Measurements from ENCODE around the gene CDKL1. TPM values are rescaled to one million over a fixed set of nuclear protein-coding genes. Genes with fewer than 3 reads are reported as not detected.

Gene CDKL1
- total RNA-seq, 1 experiment from 2014 or later: 5.4 TPM

- ChIA-PET CTCF (no interaction called here), POLR2A (no interaction called here)
- Mint-ChIP-seq H3K27ac (ENCODE audit: unreplicated experiment) (no peak overlapping the region), H3K9me3 (ENCODE audit: unreplicated experiment) (no peaks in the 10 kb centered on the region), H3K4me1 (ENCODE audit: low read depth, unreplicated experiment) (peaks cover 17% of the 10 kb centered on the region), H3K4me3 (ENCODE audit: unreplicated experiment) (no peak overlapping the region), H3K27me3 (ENCODE audit: insufficient read depth, unreplicated experiment) (no peaks in the 10 kb centered on the region), H3K36me3 (ENCODE audit: insufficient read depth, unreplicated experiment) (no peaks in the 10 kb centered on the region)
- Histone ChIP-seq H3K36me3 (ENCODE audit: control insufficient read depth, insufficient read depth, low read length) (no peaks in the 10 kb centered on the region), H3K4me3 (ENCODE audit: low read depth, low read length) (no peak overlapping the region), H3K27me3 (replicated peaks; ENCODE audit: control insufficient read depth, insufficient read depth, low read length) (no peaks in the 10 kb centered on the region), H3K4me1 (peaks cover 8% of the 10 kb centered on the region), H3K9me3 (no peaks in the 10 kb centered on the region)
- no TSS peak for BruUV-seq (replicated peaks)
- TF ChIP-seq CTCF (IDR thresholded peaks at IDR 0.05; ENCODE audit: insufficient read depth in 1 of 2, low read depth in 1 of 2, low read length in 1 of 2, severe bottlenecking in 1 of 2, unreplicated experiment in 1 of 2): no peak
- DNase-seq: no peak
- intact Hi-C loops (cut with micrococcal nuclease; ENCODE audit: unreplicated experiment): no loop called here
Measured at GRCh38 chr14:50345846-50346422, 50.7 kb downstream of the CDKL1 start.

GRCh38 chr14:50344876-50345563, 51.7 kb downstream of the CDKL1 start:
- ChIA-PET CTCF (no interaction called here), POLR2A (interaction anchor here (0.5 kb wide), 1 partner anchor 33 kb away, joined by 3 read pairs; the partner anchor contains the start of genes DMAC2L and L2HGDH)
- Histone ChIP-seq H3K4me3 (ENCODE audit: low read depth, low read length) (no peak overlapping the region), H3K4me1 (peaks cover 8% of the 10 kb centered on the region), H3K9me3 (no peaks in the 10 kb centered on the region), H3K36me3 (ENCODE audit: control insufficient read depth, insufficient read depth, low read length) (no peaks in the 10 kb centered on the region), H3K27me3 (replicated peaks; ENCODE audit: control insufficient read depth, insufficient read depth, low read length) (no peaks in the 10 kb centered on the region)
- intact Hi-C loops (cut with micrococcal nuclease; ENCODE audit: unreplicated experiment): loop anchor here (5.0 kb wide), 1 partner anchor 187 kb away; the partner anchor contains the start of gene MAP4K5
- TF ChIP-seq CTCF (IDR thresholded peaks at IDR 0.05; ENCODE audit: insufficient read depth in 1 of 2, low read depth in 1 of 2, low read length in 1 of 2, severe bottlenecking in 1 of 2, unreplicated experiment in 1 of 2): no peak
- Mint-ChIP-seq H3K4me3 (ENCODE audit: unreplicated experiment) (no peak overlapping the region), H3K4me1 (ENCODE audit: low read depth, unreplicated experiment) (peaks cover 17% of the 10 kb centered on the region), H3K36me3 (ENCODE audit: insufficient read depth, unreplicated experiment) (no peaks in the 10 kb centered on the region), H3K27me3 (ENCODE audit: insufficient read depth, unreplicated experiment) (no peaks in the 10 kb centered on the region), H3K9me3 (ENCODE audit: unreplicated experiment) (no peaks in the 10 kb centered on the region), H3K27ac (ENCODE audit: unreplicated experiment) (no peak overlapping the region)
- no TSS peak for BruUV-seq (replicated peaks)
- no peak for DNase-seq

- no peaks in the 10 kb centered on the region for H3K27me3 ChIP-seq (replicated peaks; ENCODE audit: control insufficient read depth, insufficient read depth, low read length)
- peaks cover 8% of the 10 kb centered on the region for H3K4me1 ChIP-seq
- H3K9me3 Mint-ChIP-seq (ENCODE audit: unreplicated experiment): no peaks in the 10 kb centered on the region
- intact Hi-C loops (cut with micrococcal nuclease; ENCODE audit: unreplicated experiment): loop anchor here (5.0 kb wide), 1 partner anchor 188 kb away; the partner anchor contains the start of gene MAP4K5
- H3K36me3 Mint-ChIP-seq (ENCODE audit: insufficient read depth, unreplicated experiment): no peaks in the 10 kb centered on the region
- no peaks in the 10 kb centered on the region for H3K9me3 ChIP-seq
- CTCF ChIA-PET: no interaction called here
- DNase-seq: no peak
- no peak overlapping the region for H3K27ac Mint-ChIP-seq (ENCODE audit: unreplicated experiment)
- no peaks in the 10 kb centered on the region for H3K36me3 ChIP-seq (ENCODE audit: control insufficient read depth, insufficient read depth, low read length)
- peaks cover 17% of the 10 kb centered on the region for H3K4me1 Mint-ChIP-seq (ENCODE audit: low read depth, unreplicated experiment)
- H3K4me3 ChIP-seq (ENCODE audit: low read depth, low read length): no peak overlapping the region
- no TSS peak for BruUV-seq (replicated peaks)
- POLR2A ChIA-PET: no interaction called here
- TF ChIP-seq CTCF (IDR thresholded peaks at IDR 0.05; ENCODE audit: insufficient read depth in 1 of 2, low read depth in 1 of 2, low read length in 1 of 2, severe bottlenecking in 1 of 2, unreplicated experiment in 1 of 2): no peak
- H3K4me3 Mint-ChIP-seq (ENCODE audit: unreplicated experiment): no peak overlapping the region
- H3K27me3 Mint-ChIP-seq (ENCODE audit: insufficient read depth, unreplicated experiment): no peaks in the 10 kb centered on the region
Measured at GRCh38 chr14:50344116-50344775, 52.4 kb downstream of the CDKL1 start.
